Esophagus squamous epithelium (tissue), 4 donors: ENCODE measurements around the gene TUBGCP3.

Source experiments
- CTCF ChIP-seq, 6 experiments: fragments of 450-650 bp in 4 of 6; fragments of 200-600 bp in 2 of 6; sonication (generic) in 2 of 6; IDR thresholded peaks; one replicate each; pipeline ENCODE4 v1.5.1; 2016 to 2019; ENCODE audit warnings: antibody characterized with exemption in 6 of 6, mild to moderate bottlenecking in 4 of 6, moderate library complexity in 4 of 6
- POLR2A ChIP-seq, 4 donors: fragments of 450-650 bp; IDR thresholded peaks; one replicate each; pipeline ENCODE4 v1.6.1; 2017; ENCODE audit warnings: antibody characterized with exemption in 4 of 4, mild to moderate bottlenecking in 4 of 4, moderate library complexity in 3 of 4

DNA sequence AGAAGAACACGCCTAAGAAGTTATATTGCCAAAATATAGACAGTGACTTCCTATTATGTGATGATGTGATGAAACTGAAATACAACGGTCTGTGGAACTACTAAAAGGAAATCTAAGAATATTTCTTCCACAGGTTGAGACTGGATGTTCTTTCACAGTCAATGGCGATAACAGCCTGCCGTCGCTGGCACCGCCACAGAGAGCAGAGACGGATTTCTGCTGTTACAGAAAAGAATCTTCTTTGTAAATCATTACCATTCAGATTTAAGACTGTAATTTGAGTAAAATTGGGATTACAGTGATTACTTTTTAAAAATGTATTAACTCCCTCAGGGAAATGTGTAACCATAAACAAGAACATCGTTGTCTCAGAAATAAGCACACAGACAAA is 100.8 kb downstream of the TUBGCP3 start:
- TF ChIP-seq POLR2A (IDR thresholded peaks at IDR 0.05), result no peak
- no peak for TF ChIP-seq CTCF (IDR thresholded peaks at IDR 0.05)
